Left kidney (tissue), 2 donors: ENCODE data around the gene SLC37A1. TPM values are rescaled to one million over a fixed set of nuclear protein-coding genes. Genes with fewer than 3 reads are reported as not detected.

Experiments used
- DNase-seq: peaks from one replicate; pipeline ENCODE4 v3.0.0-alpha.2; 2013
- polyA plus RNA-seq: library from polyadenylated mRNA; unstranded; fragments of 120-200 nt; gene quantifications from one replicate; pipeline ENCODE4 v1.2.1, GENCODE V29; 2013; ENCODE audit not compliant: insufficient read length

Gene SLC37A1
- polyA plus RNA-seq, 1 donor = 8.0 TPM

GRCh38 chr21:42526379-42526727 lies 12.7 kb downstream of the SLC37A1 start:
- no peak for DNase-seq

- no peak for DNase-seq
Measured at GRCh38 chr21:42527127-42527488, 13.5 kb downstream of the SLC37A1 start.

GRCh38 chr21:42527489-42528158 lies 14.0 kb downstream of the SLC37A1 start:
- DNase-seq = no peak

DNA sequence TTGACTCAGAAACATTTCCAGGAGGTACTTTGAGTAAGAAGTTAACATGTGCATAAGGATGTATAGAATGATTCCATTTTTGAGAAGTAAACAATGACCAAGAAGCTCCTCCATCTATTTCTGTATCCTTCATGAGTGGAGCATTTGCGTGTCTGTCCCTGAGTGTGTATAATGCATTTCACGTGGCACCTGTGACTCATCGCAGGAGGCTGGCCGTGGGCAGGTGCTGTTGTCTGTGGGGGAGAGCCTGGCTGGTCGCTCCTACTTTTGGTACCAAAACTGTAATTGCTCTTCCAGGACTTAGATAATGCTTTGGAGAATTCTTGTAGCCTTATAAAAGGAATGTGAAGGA lies 16.5 kb downstream of the SLC37A1 start:
- no peak for DNase-seq

- DNase-seq = no peak
Measured at GRCh38 chr21:42531771-42532170, 18.1 kb downstream of the SLC37A1 start.

GRCh38 chr21:42532466-42533181 lies 19.0 kb downstream of the SLC37A1 start:
- DNase-seq = no peak

DNA sequence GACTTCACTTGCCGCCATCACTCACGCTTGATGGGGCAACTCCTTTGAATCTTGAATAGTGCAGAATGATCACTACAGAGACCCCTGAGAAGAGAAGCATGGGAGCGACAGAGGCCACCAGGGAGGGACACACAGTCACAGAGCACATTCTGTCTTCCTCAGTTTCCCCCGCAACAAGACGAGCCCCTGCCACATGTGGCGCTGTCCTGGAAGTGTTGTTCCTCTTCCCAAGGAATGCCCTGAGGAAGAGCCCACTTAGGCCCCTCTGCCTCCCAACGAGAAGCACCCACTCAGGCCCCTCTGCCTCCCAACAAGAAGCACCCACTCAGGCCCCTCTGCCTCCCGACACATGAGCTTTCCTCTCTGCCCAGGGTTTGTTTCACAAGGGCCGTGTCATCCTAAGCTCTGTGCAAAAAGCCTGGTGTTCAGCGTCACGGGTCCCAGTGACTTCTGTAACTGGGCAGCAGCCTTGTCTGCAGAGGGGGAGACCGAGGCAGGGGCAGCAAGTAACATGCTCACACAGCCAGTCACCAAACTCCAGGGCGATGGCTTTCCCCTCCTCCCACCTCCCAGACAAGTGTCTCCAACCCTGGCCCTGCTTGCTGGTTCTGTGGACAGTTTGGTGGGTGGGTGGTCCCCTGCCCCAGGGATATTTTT lies 19.8 kb downstream of the SLC37A1 start:
- DNase-seq = no peak

- DNase-seq = no peak
Measured at GRCh38 chr21:42533963-42534355, 20.3 kb downstream of the SLC37A1 start.

DNA sequence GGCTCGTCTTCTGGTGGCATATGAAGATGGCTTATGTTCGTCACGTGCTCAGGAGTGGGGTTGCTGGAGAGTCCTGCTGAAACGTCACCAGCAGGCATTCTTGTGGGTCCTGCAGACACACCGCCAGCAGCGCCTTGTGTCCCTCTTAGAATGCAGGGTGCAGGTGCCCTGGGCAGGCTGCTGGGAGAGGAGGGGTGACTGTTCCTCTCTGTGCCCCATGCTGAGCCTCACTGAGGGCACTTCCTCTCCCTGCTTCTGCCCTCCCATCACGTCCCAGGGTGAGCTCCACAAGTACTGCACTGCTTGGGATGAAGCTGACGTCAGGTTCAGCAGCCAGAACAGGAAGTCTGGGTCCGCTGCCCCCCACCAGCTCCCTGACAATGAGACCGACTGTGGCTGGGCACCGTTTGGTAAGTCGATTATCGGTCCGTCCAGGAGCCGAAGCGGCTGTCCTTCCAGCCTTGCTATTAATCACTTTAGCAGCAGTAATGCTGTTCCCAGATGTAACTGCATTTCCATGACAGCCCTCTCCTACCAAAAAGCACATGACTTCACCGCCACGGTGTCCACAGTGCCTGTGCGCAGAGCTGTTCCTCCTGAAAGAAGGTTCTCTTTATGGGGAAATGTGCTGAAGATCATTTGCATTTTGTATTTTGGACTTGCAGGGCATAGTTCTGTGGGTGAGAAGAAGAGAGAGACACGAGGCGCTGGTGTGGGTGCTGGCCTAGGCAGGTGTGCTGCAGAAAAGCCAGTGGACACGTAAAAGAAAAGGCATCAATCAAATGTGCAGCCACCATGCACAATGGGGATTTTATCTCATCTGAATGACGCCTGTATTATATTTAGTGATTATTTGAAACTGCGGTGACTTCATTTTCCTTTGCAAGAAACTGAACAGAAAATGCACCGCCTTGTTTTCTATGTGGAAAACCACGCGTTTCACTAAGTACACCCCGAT lies 21.0 kb downstream of the SLC37A1 start:
- DNase-seq = no peak

DNA sequence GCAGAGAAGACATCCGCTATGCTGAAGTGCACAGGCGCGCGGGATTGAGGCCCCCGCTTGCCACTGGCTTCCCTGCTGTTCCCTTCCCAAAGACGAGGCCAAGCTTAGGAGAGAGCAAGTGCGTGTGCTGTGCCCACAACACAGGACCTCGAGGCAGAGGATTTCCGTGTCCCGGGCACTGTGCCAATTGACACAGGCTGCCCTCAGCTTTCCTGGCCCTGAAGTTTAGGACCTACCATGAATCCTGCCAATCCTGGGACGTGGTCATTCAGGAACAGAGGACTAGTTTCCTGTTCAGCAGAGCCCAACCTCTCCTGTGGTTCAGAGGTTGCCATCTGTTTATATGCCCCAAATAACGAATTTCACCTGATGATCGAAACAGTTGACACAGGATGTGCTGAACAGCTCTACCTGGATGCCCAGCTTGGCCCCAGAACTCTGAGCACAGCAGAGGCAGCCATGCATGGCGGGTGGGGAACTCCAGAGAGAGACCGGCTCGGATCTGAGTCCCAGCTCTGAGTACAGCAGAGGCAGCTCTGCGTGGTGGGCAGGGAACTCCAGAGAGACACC lies 22.0 kb downstream of the SLC37A1 start:
- no peak for DNase-seq

DNA sequence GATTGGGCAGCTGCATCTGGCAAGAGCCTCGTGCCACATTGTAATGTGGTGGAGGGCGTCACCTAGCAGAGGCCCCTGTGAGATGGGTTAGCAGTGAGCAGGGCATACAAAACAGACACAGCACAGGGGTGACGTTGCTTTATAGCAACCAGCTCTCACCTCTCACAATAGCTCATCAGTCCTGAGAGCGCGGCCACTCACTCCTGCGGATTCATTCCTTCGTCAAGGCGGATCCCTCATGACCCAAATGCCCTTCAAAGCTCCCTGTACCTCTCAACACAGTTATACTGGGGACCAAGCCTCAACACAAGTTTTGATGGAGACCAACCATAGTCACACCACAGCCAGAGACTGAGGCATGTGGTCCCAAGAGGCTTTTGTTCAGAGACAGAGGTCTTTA lies 22.9 kb downstream of the SLC37A1 start:
- no peak for DNase-seq

- DNase-seq = no peak
Measured at GRCh38 chr21:42537106-42537742, 23.6 kb downstream of the SLC37A1 start.

GRCh38 chr21:42538479-42539275 lies 25.0 kb downstream of the SLC37A1 start:
- DNase-seq = no peak

- DNase-seq = no peak
Measured at GRCh38 chr21:42539342-42539741, 25.7 kb downstream of the SLC37A1 start.

GRCh38 chr21:42539931-42540343 lies 26.3 kb downstream of the SLC37A1 start:
- no peak for DNase-seq

DNA sequence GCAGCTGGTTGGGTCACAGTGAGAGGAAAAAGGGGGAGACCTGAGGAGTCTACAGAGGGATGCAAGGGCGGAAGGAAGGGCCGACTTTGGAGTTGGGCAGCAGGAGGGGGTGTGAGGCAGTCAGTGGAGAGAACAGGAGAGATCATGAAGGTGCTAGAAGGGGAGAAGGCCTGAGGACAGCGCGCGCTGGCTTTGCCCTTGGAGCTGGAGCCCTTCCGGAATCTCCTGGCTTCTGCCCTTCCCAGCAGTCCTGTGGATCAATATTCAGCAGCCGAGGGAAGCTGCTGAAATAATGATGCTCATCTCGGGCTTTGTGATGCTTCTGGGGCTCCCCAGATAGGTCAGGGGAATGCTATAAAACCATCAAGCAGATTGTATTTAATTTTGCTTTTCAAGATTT lies 26.7 kb downstream of the SLC37A1 start:
- no peak for DNase-seq

- no peak for DNase-seq
Measured at GRCh38 chr21:42541174-42541573, 27.5 kb downstream of the SLC37A1 start.

GRCh38 chr21:42541618-42542017 lies 28.0 kb downstream of the SLC37A1 start:
- no peak for DNase-seq

- DNase-seq = no peak
Measured at GRCh38 chr21:42542196-42542595, 28.5 kb downstream of the SLC37A1 start.

- no peak for DNase-seq
Measured at GRCh38 chr21:42542596-42542995, 28.9 kb downstream of the SLC37A1 start.
